HepG2 (cell line): Measurements from ENCODE around the gene MECR. TPM values are rescaled to one million over a fixed set of nuclear protein-coding genes. Genes with fewer than 3 reads are reported as not detected.

Source experiments
- CREB1 ChIP-seq, 2 experiments: fragments of 450-650 bp in 1 of 2; IDR thresholded peaks; 2 replicates each; pipeline ENCODE4 v1.6.1; 2016 to 2017; ENCODE audit warnings: control low read depth in 1 of 2, mild to moderate bottlenecking in 1 of 2, missing compliant biosample characterization in 1 of 2, missing genetic modification characterization in 1 of 2
- KMT2A ChIP-seq: sonication (generic); formaldehyde crosslinking; IDR thresholded peaks from 2 replicates; pipeline ENCODE4 v1.4.0; 2020; ENCODE audit warnings: missing genetic modification reagents
- MAFK ChIP-seq, 2 experiments: IDR thresholded peaks in 1 of 2; conservative IDR thresholded peaks in 1 of 2; 2 replicates each; pipeline ENCODE4 v1.6.1; 2011; ENCODE audit warnings: improper control_type of control experiment in 2 of 2, low read length in 2 of 2
- MED1 ChIP-seq: sonication (generic); formaldehyde crosslinking; IDR thresholded peaks from 2 replicates; pipeline ENCODE4 v1.4.0; 2020; ENCODE audit warnings: missing genetic modification reagents
- MXD3 ChIP-seq: IDR thresholded peaks from 2 replicates; pipeline ENCODE4 v1.6.1; 2016; ENCODE audit warnings: mild to moderate bottlenecking, missing biosample characterization, missing genetic modification reagents
- NRL ChIP-seq: sonication (generic); formaldehyde crosslinking; IDR thresholded peaks from 2 replicates; pipeline ENCODE4 v1.5.0; 2020; ENCODE audit warnings: missing genetic modification reagents, mild to moderate bottlenecking, moderate library complexity, borderline replicate concordance
- ONECUT2 ChIP-seq: sonication (generic); formaldehyde crosslinking; IDR thresholded peaks from 2 replicates; pipeline ENCODE4 v1.4.0; 2020; ENCODE audit warnings: missing genetic modification reagents
- SETDB1 ChIP-seq: sonication (generic); formaldehyde crosslinking; IDR thresholded peaks from 2 replicates; pipeline ENCODE4 v1.5.1; 2020; ENCODE audit warnings: missing genetic modification reagents, mild to moderate bottlenecking, borderline replicate concordance
- SMYD3 ChIP-seq: sonication (generic); formaldehyde crosslinking; IDR thresholded peaks from 2 replicates; pipeline ENCODE4 v1.8.1; 2023; ENCODE audit warnings: mild to moderate bottlenecking, missing genetic modification reagents
- XBP1 ChIP-seq: sonication (generic); formaldehyde crosslinking; IDR thresholded peaks from 2 replicates; pipeline ENCODE4 v1.5.0; 2020; ENCODE audit warnings: missing genetic modification reagents
- ZBTB4 ChIP-seq: sonication (generic); formaldehyde crosslinking; IDR thresholded peaks from 2 replicates; pipeline ENCODE4 v1.4.0; 2020; ENCODE audit warnings: missing genetic modification reagents, mild to moderate bottlenecking, borderline replicate concordance
- ZMAT3 ChIP-seq: sonication (generic); formaldehyde crosslinking; conservative IDR thresholded peaks from 2 replicates; pipeline ENCODE4 v1.7.0; 2021; ENCODE audit warnings: missing genetic modification reagents
- ZNF143 ChIP-seq: sonication (generic); formaldehyde crosslinking; IDR thresholded peaks from 2 replicates; pipeline ENCODE4 v1.4.0; 2020; ENCODE audit warnings: missing genetic modification reagents
- ZNF160 ChIP-seq: sonication (generic); formaldehyde crosslinking; IDR thresholded peaks from 2 replicates; pipeline ENCODE4 v1.8.0; 2022; ENCODE audit warnings: mild to moderate bottlenecking, inconsistent platforms, missing genetic modification reagents
- ZNF232 ChIP-seq: sonication (generic); formaldehyde crosslinking; IDR thresholded peaks from 2 replicates; pipeline ENCODE4 v1.4.0; 2020; ENCODE audit warnings: missing genetic modification reagents, borderline replicate concordance
- ZNF414 ChIP-seq: sonication (generic); formaldehyde crosslinking; IDR thresholded peaks from 2 replicates; pipeline ENCODE4 v1.5.0; 2020; ENCODE audit warnings: missing genetic modification reagents
- ZNF652 ChIP-seq: IDR thresholded peaks from 2 replicates; pipeline ENCODE4 v1.6.1; 2016; ENCODE audit warnings: low read depth, borderline replicate concordance
- ZNF670 ChIP-seq: sonication (generic); formaldehyde crosslinking; IDR thresholded peaks from 2 replicates; pipeline ENCODE4 v1.8.0; 2022; ENCODE audit warnings: mild to moderate bottlenecking, missing genetic modification reagents, borderline replicate concordance
- ZNF709 ChIP-seq: sonication (generic); formaldehyde crosslinking; IDR thresholded peaks from 2 replicates; pipeline ENCODE4 v1.5.0; 2020; ENCODE audit warnings: mild to moderate bottlenecking, missing genetic modification reagents
- ZNF746 ChIP-seq: sonication (generic); formaldehyde crosslinking; IDR thresholded peaks from 2 replicates; pipeline ENCODE4 v1.8.0; 2022; ENCODE audit warnings: mild to moderate bottlenecking, missing genetic modification reagents
- ZNF878 ChIP-seq: sonication (generic); formaldehyde crosslinking; IDR thresholded peaks from 2 replicates; pipeline ENCODE4 v1.8.1; 2023; ENCODE audit warnings: mild to moderate bottlenecking, missing genetic modification reagents, moderate library complexity
- ZSCAN31 ChIP-seq: sonication (generic); formaldehyde crosslinking; IDR thresholded peaks from 2 replicates; pipeline ENCODE4 v1.5.0; 2020; ENCODE audit warnings: low read depth, mild to moderate bottlenecking, missing genetic modification reagents
- polyA plus RNA-seq, 8 experiments: library from polyadenylated mRNA; depleted of rRNA in 3 of 8; stranded (reverse) in 7 of 8; unstranded in 1 of 8; fragments of >200 nt; fragmentation: Illumina TruSeq in 4 of 8; extraction: Trizol in 4 of 8; gene quantifications; 2 replicates each; pipeline versions ENCODE4 v1.2.1 to v1.2.3, GENCODE V29; 2011 to 2016; ENCODE audit warnings: low read depth in 4 of 8, missing spikeins in 1 of 8, mixed read lengths in 1 of 8; ENCODE audit not compliant: insufficient read depth in 1 of 8
- total RNA-seq, 5 experiments: library from RNA; depleted of rRNA; stranded (reverse); fragments of >200 nt; fragmentation: Illumina TruSeq; extraction: Trizol; gene quantifications; 2 replicates each; pipeline ENCODE4 v1.2.3, GENCODE V29; 2016; ENCODE audit warnings: low read depth in 1 of 5
- TF ChIP-seq, protein P1 (sequence below): sonication (generic); formaldehyde crosslinking; IDR thresholded peaks from 2 replicates; pipeline ENCODE4 v1.4.0; 2020; ENCODE audit warnings: missing genetic modification reagents

MECR gene
- total and polyA plus RNA-seq, 2 of the 13 experiments (the other 11 are each of a cell fraction or from before 2014, with no cell fraction given): 18.8 to 24.9 TPM

GRCh38 chr1:29181413-29182225 is 49.1 kb downstream of the MECR start, which contains the start of gene SRSF4 (continued):
- TF ChIP-seq ZNF414 (CRISPR knock-in tag): 0 out of 2 replicates have a peak, but pooled peaks have one; percentile 67
- TF ChIP-seq MED1 (CRISPR knock-in tag): peak; percentile 85
- TF ChIP-seq ZNF670: peak; percentile 71; the same call in 1 of the 2 replicates
- TF ChIP-seq SMYD3: no peak
- TF ChIP-seq, protein P1, sequence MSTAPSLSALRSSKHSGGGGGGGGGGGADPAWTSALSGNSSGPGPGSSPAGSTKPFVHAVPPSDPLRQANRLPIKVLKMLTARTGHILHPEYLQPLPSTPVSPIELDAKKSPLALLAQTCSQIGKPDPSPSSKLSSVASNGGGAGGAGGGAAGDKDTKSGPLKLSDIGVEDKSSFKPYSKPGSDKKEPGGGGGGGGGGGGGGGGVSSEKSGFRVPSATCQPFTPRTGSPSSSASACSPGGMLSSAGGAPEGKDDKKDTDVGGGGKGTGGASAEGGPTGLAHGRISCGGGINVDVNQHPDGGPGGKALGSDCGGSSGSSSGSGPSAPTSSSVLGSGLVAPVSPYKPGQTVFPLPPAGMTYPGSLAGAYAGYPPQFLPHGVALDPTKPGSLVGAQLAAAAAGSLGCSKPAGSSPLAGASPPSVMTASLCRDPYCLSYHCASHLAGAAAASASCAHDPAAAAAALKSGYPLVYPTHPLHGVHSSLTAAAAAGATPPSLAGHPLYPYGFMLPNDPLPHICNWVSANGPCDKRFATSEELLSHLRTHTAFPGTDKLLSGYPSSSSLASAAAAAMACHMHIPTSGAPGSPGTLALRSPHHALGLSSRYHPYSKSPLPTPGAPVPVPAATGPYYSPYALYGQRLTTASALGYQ (CRISPR knock-in tag): no peak
- peak; percentile 83 for TF ChIP-seq ZNF709 (CRISPR knock-in tag)
- no peak for TF ChIP-seq MAFK (conservative IDR thresholded peaks at IDR 0.05 in 1 of 2, IDR thresholded peaks at IDR 0.05 in 1 of 2; ENCODE audit: low read length in 2 of 2)
- TF ChIP-seq ZNF232 (CRISPR knock-in tag): peak; percentile 37; the same call in 1 of the 2 replicates
- no peak; the same call in none of the 2 replicates for TF ChIP-seq NRL (CRISPR knock-in tag)
- peak; percentile 34; the same call in 1 of the 2 replicates for TF ChIP-seq ZBTB4
- peak; percentile 77 for TF ChIP-seq CREB1 (IDR thresholded peaks at IDR 0.05)
- TF ChIP-seq CREB1 (CRISPR knock-in tag; IDR thresholded peaks at IDR 0.05): peak; percentile 78; the same call in 1 of the 2 replicates
- TF ChIP-seq ZMAT3 (CRISPR knock-in tag): peak; percentile 87
- peak; percentile 85 for TF ChIP-seq MXD3
- no peak for TF ChIP-seq ZNF160 (CRISPR knock-in tag)
- TF ChIP-seq SETDB1 (CRISPR knock-in tag): no peak
- TF ChIP-seq ZNF746: peak; percentile 77; the same call in 1 of the 2 replicates
- TF ChIP-seq ZNF878 (CRISPR knock-in tag): 0 out of 2 replicates have a peak, but pooled peaks have one; percentile 60
- peak; percentile 86; the same call in 1 of the 2 replicates for TF ChIP-seq ZSCAN31 (CRISPR knock-in tag)
- peak; percentile 40; the same call in 1 of the 2 replicates for TF ChIP-seq ZNF143 (CRISPR knock-in tag)
- TF ChIP-seq KMT2A (CRISPR knock-in tag): peak; percentile 67; the same call in 1 of the 2 replicates
- no peak for TF ChIP-seq ONECUT2 (CRISPR knock-in tag)
- TF ChIP-seq XBP1 (CRISPR knock-in tag): no peak
- no peak for TF ChIP-seq ZNF652 (CRISPR knock-in tag)
